ENCODE data around the gene RPLP1.

RPLP1 gene

DNA sequence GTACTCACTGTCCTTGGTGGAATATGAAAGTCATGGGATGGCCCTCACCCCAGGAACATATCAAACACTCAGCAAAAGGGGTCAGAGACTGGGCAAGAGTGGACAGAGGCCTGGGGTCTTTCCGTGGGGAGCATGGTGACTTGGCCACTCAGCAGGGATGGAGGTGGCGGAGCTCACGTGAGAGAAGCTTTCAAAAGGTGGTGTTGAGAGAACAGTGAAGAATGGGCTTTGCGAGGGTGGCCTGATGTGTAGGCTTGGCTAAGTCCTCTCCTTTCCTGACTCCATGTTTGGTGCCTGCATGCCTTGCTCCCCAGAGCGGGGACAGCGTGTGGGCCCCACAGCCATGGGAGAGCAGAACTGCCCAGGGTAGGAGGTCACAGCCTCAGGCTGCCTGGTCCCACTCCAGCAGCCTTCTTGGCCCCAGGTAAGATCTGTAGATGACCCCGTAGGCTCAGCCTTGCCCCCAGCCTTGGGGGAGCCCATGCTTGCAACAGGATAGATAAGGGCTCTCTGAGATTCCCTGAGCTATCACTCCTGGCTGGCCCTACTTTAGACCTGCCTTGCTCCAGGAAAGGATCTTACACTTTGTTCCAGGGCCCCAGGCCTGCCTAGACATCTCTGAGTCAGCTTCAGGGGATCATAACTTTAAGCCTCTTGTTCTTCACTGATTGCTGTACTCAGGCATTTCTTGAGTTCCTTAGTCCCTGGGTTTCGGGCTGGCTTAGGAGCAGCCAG lies 17.0 kb downstream of the RPLP1 start:
- no peak for DNase-seq (ENCODE audit: low read depth)

- no peak for DNase-seq (ENCODE audit: low read depth)
Observed at GRCh38 chr15:69472046-69472445, 19.4 kb downstream of the RPLP1 start.

DNA sequence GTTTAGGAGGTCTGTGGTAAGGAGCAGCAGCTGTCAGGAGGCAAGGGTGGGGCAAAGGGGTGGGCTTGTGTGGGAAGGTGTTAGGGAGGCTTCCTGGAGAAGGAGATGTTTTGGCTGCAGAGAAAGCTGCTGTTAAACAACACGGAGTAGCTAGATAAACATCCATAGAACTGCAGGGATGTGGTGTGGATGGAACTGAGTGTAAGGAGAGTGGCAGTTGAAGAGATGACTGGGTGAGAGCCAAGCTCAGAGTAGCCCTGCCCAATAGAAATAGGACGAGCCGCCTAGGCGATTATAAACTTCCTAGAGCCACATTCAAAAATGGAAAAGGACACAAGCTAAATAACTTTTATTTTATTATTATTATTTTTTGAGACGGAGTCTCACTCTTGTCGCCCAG lies 19.9 kb downstream of the RPLP1 start:
- no peak for DNase-seq (ENCODE audit: low read depth)

DNA sequence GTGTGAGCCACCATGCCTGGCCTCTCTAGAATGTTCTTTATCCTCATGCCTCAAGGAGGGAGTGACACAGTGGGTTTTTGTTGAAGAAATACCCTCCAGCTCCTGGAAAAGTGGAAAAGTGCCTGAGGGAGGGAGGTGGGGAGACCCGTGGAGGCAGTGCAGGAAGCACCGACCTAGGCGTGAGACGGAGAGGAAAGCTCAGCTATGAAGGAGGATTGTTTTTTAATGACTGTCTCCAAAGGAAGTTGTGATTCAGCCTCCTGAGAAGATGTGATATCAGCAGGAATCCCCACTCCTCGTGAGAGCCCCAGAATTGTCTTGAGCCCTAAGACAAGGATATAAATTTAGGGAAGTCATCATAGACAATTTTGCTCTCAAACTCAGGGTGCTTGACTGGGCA lies 21.7 kb downstream of the RPLP1 start:
- DNase-seq (ENCODE audit: low read depth), result no peak

DNA sequence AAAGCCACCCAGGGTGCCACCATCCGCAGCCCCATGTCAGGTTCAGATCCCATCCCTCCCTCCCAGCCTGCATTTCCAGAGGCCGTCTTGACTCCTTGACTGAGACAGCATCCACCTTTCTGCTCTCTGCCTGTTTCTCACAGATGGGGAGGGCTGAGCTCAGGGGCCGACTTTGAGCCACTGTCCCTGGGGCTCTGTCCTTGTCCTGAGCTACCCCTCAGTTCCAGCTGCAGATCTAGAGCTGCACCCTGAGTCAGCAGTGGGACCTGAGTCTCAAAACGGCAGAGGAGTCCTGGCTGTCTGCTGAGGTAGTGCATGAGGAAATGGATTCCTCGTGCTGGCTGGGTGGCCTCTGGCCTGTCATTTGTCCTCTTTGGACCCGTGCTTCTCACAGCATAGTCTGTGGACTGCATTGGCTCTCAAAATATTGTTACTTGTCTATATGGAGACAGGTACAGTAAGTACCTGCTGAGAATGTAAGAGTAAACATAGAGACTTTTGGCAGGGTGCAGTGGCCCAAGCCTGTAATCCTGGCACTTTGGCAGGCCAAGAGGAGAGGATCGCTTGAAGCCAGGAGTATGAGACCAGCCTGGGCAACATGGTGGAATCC lies 22.3 kb downstream of the RPLP1 start:
- no peak for DNase-seq (ENCODE audit: low read depth)

GRCh38 chr15:69475769-69476358 lies 23.2 kb downstream of the RPLP1 start:
- DNase-seq (ENCODE audit: low read depth), result peak; percentile 67

- no peak for DNase-seq (ENCODE audit: low read depth)
Observed at GRCh38 chr15:69476704-69477473, 24.3 kb downstream of the RPLP1 start.

GRCh38 chr15:69478259-69478781 lies 25.7 kb downstream of the RPLP1 start:
- DNase-seq (ENCODE audit: low read depth), result peak; percentile 40

DNA sequence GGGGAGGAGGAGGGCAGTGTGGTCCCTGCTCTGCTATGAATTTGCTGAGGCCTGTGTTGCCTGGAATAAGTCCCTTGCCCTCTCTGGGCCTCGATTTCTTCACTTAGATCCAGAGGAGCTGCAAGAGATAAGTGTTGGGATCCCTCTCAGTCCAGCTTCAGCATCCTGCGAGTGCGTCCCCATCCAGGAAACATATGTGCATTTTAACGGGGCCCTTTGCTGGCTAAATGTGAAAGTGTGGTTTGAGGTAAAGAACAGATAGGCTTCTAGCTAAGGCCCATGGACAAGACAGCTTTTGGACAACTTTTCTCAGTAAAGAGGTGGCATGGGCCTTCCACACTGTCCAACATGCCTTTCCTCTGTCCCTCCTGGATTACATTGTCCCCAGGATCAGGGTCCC lies 26.5 kb downstream of the RPLP1 start:
- DNase-seq (ENCODE audit: low read depth), result no peak

GRCh38 chr15:69479971-69480370 lies 27.4 kb downstream of the RPLP1 start:
- DNase-seq (ENCODE audit: low read depth), result no peak

DNA sequence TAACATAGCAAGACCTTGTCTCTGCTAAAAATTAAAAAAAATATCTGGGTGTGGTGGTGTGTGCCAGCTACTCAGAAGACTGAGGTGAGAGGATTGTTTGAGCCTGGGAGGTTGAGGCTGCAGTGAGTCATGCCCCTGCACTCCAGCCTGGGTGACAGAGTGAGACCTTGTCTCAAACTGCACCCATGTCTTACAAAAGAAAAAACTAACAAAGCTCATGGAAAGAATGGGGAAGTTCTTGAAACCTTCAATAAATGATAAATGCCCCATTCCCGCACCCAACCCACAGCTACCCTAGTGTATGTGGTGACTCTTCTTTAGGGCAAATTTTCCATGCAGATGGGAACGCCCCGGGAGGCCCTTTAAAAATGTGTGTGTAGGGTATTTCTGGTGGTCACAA lies 28.3 kb downstream of the RPLP1 start:
- DNase-seq (ENCODE audit: low read depth), result no peak

DNA sequence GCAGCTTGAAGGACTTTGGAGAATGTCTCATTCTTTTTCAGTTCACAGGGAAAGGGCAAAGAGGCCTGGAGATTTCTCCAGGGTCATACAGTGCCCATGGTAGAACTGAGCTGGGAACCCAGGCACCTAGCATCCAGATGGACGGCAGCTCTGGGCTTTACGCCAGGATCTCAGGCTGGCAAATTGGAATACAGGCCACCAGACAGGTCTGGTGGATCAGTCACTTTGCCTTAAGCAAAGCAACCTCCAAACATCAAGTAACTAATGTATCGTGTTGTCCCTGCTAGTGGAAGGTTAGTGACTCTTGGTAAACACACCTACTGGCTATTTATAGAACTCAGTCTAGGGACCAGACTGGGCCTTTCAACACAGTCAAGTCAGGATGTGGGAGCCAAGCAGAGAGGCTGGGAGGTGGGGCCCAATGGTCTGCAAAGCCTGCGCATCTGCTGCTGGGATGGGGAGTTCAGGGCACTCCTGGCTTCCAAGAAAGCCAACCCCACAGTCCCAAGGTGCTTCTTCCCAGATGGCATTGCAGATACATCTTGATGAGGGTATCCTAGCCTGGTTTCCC lies 30.2 kb downstream of the RPLP1 start:
- no peak for DNase-seq (ENCODE audit: low read depth)

GRCh38 chr15:69484837-69485236 lies 32.2 kb downstream of the RPLP1 start:
- DNase-seq (ENCODE audit: low read depth), result no peak

DNA sequence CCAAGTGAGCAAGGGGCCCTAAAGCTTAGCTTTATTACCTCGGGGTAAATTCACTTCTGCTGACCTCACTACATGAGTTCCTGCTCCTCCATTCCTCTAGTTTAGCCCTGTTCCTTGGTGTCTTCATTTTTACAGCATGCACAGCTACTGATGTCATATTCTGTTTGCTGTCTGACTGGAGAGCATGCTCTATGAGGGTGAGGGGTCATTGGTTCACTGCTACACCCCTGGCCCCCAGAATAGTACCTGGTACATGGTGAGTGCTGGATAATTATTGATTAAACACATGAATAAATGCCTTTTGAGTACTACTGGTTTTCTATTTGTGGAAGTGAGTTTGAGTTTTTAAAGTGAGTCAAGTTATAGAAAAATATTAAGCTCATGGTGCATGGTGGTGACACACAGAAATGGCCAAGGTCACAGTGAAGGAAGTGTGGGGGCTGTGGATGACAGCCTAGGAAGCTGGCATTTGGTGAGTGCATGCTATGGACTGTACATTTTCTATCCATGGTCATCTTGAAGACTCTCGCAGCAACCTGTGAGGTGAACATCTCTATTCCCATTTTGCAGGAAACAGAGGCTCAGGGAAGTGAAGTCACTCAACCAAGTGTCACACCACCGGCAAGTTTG lies 34.0 kb downstream of the RPLP1 start:
- DNase-seq (ENCODE audit: low read depth), result no peak

GRCh38 chr15:69489073-69489571 lies 36.5 kb downstream of the RPLP1 start:
- no peak for DNase-seq (ENCODE audit: low read depth)

- DNase-seq (ENCODE audit: low read depth), result no peak
Observed at GRCh38 chr15:69490356-69491037, 37.9 kb downstream of the RPLP1 start.

DNA sequence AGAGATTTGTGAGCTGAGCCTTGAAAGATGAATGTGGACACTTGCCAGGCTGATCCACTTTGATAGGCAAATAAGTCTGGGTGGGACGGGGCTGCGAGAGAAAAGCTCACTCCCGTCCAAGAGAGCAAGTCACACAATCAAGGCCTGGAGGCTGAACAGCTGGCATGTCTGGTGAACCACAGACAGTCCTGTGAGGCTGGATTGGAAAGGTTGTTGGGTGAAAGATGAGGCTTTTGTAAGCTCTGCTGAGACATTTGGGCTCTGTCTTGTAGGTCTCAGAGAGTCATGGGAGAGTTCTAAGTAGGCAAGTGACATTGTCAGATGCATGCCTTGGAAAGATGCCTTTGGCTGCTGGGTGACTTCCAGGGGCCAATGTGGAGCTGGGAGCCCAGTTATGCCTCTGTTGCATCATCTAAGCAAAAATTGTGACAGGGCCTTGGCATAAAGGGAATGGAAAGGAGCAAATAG lies 38.5 kb downstream of the RPLP1 start:
- no peak for DNase-seq (ENCODE audit: low read depth)

DNA sequence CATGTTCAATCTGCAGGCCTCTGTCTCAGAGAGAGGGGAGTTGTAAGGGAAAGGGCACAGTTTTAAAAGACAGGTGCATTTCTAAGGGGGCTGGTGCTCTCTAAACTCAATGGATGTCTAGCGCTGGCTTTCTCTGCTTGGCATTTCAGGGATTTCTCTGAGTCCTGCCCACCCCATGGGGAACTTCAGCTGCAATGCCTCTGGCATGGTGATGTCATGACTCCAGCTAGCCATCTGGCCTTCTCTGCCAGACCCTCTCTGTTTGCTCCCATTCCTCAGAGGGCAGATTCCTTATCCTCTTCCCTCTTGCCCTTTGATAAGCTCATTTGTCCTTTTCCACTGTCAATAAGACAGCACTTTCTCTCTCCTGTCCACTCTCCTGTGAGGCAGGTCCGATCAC lies 40.8 kb downstream of the RPLP1 start:
- DNase-seq (ENCODE audit: low read depth), result no peak

DNA sequence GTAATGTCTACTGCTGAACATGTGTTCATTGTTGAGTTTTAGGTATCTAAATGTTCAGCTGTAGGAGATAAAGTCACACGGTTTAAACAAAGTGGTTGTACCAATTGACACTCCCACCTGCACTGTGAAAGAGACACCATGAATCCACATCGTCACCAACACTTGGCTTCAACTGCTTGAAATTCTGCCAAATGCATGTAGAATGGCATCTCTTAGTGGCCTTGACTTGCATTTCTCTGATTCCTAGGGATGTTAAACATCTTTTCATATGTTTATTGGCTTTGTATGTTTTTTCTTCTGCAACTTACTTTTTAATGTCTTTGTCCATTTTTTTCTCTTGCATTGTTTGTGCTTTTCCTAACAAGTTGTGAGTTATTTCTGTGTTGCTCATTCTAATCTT lies 43.4 kb downstream of the RPLP1 start:
- no peak for DNase-seq (ENCODE audit: low read depth)

DNA sequence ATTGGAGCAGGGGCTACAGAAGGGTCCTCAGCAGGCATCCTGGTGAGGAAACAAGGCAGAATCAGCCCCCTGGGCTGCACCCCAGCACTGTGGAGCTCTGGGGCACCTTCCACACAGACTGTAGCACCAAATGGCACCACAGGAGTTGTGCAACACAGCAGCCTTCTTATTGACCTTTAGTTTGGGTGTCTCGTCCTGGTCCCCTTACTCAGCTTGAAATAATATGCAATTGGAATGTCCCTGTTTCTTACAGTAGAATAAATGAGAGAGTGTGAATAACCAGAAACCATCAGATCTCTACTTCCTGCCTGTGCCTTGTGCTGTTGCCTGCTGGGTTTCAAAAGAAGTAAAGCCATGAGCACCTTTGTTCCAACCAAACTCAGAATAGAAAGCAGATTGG lies 44.5 kb downstream of the RPLP1 start:
- no peak for DNase-seq (ENCODE audit: low read depth)

DNA sequence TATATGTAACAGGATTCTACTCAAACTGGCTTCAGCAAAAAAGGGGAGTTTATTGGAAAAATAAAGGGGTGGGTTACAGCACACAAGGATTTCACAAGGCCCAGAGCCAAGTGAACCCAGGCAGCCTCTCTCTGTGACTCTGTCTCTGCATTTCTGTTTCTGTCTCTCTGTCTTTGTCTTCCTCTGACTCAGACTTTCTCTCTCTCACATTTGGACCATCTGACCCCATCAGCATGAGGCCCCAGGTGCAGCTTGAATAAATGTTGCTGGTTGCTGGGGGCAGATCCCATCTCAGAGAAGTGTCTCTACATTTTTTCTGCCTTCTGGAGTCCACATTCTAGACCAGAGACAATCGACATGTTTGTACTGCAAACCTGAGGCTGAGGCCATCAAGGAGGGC lies 45.0 kb downstream of the RPLP1 start:
- DNase-seq (ENCODE audit: low read depth), result no peak

Data from activated T-cell treated with anti-CD3 and anti-CD28 coated beads for 1 hour (primary cell).